Hepatocyte (in vitro differentiated cells): ENCODE measurements around the gene TCF12.
"Not testable (repeated sequence)": the region's sequence is repeated elsewhere in the genome, so short reads cannot be mapped to it uniquely, and the experiment has no call there.

Source experiments
- EZH2 ChIP-seq: fragments of 200-600 bp; sonication (generic); IDR thresholded peaks from 2 replicates; pipeline ENCODE4 v1.6.1; 2016; ENCODE audit warnings: antibody characterized with exemption, mild to moderate bottlenecking, borderline replicate concordance
- EZH2phosphoT487 ChIP-seq: fragments of 200-600 bp; sonication (generic); IDR thresholded peaks from one replicate; pipeline ENCODE4 v1.6.1; 2018; ENCODE audit warnings: antibody characterized with exemption, mild to moderate bottlenecking, low read depth, moderate library complexity; ENCODE audit not compliant: unreplicated experiment, severe bottlenecking
- TF ChIP-seq, protein P1 (sequence below): fragments of 200-600 bp; sonication (generic); IDR thresholded peaks from 2 replicates; pipeline ENCODE4 v1.5.1; 2016; ENCODE audit warnings: antibody characterized with exemption, mild to moderate bottlenecking; ENCODE audit not compliant: poor library complexity

DNA sequence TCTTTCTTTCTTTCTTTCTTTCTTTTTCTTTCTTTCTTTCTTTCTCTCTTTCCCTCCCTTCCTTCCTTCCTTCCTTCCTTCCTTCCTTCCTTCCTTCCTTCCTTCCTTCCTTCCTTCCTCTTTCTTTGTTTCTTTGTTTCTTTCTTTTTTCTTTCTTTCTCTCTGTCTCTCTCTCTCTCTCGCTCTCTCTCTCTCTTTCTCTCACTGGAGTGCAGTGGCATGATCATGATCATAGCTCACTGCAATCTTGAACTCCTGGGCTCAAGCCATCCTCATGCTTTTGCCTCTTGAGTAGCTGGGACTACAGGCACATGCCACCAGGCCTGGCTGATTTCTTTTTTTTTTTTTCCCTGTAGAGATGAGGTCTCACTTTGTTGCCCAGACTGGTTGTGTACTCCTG lies 89.4 kb downstream of the TCF12 start:
- TF ChIP-seq, protein P1, sequence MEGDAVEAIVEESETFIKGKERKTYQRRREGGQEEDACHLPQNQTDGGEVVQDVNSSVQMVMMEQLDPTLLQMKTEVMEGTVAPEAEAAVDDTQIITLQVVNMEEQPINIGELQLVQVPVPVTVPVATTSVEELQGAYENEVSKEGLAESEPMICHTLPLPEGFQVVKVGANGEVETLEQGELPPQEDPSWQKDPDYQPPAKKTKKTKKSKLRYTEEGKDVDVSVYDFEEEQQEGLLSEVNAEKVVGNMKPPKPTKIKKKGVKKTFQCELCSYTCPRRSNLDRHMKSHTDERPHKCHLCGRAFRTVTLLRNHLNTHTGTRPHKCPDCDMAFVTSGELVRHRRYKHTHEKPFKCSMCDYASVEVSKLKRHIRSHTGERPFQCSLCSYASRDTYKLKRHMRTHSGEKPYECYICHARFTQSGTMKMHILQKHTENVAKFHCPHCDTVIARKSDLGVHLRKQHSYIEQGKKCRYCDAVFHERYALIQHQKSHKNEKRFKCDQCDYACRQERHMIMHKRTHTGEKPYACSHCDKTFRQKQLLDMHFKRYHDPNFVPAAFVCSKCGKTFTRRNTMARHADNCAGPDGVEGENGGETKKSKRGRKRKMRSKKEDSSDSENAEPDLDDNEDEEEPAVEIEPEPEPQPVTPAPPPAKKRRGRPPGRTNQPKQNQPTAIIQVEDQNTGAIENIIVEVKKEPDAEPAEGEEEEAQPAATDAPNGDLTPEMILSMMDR = not testable (repeated sequence)
- not testable (repeated sequence) for TF ChIP-seq EZH2, EZH2phosphoT487
